GM23338 (cell line): ENCODE results near the gene PCDHAC2. TPM values are rescaled to one million over a fixed set of nuclear protein-coding genes. Genes with fewer than 3 reads are reported as not detected.

ENCODE experiments used
- ATAC-seq: fragments of 200-7000 bp; cut with Tn5 transposase; 3 replicates; pipeline ENCODE4 v1.9.1; 2020
- DNase-seq: peaks from one replicate; pipeline ENCODE4 v3.0.0-alpha.2; 2015; ENCODE audit warnings: low spot score
- H2AFZ ChIP-seq: fragments of 200-600 bp; sonication (generic); 2 replicates; pipeline ENCODE4 v1.8.0; 2016; ENCODE audit warnings: antibody characterized with exemption, mild to moderate bottlenecking, moderate library complexity
- H3F3A ChIP-seq: fragments of 200-600 bp; sonication (generic); replicated peaks from 2 replicates; pipeline ENCODE4 v1.8.0; 2017; ENCODE audit warnings: antibody characterized with exemption, mixed run types, low read depth
- H3K27ac ChIP-seq: fragments of 200-600 bp; sonication (generic); 2 replicates; pipeline ENCODE4 v1.6.1; 2016; ENCODE audit warnings: low read depth
- H3K27me3 ChIP-seq: fragments of 200-600 bp; sonication (generic); 2 replicates; pipeline ENCODE4 v1.8.0; 2016; ENCODE audit warnings: mild to moderate bottlenecking, mixed run types, moderate library complexity; ENCODE audit not compliant: insufficient read depth
- H3K36me3 ChIP-seq: fragments of 200-600 bp; sonication (generic); 2 replicates; pipeline ENCODE4 v1.8.0; 2016; ENCODE audit warnings: mild to moderate bottlenecking; ENCODE audit not compliant: insufficient read depth
- H3K4me1 ChIP-seq: fragments of 200-600 bp; sonication (generic); 2 replicates; pipeline ENCODE4 v1.8.0; 2016; ENCODE audit warnings: mild to moderate bottlenecking, moderate library complexity; ENCODE audit not compliant: insufficient read depth
- H3K4me2 ChIP-seq: fragments of 200-600 bp; sonication (generic); 2 replicates; pipeline ENCODE4 v1.7.1; 2017; ENCODE audit warnings: mixed run types
- H3K4me3 ChIP-seq: fragments of 200-600 bp; sonication (generic); 2 replicates; pipeline ENCODE4 v1.6.1; 2016; ENCODE audit warnings: mixed run types
- H3K79me2 ChIP-seq: fragments of 200-600 bp; sonication (generic); replicated peaks from 2 replicates; pipeline ENCODE4 v1.8.0; 2017; ENCODE audit warnings: mild to moderate bottlenecking; ENCODE audit not compliant: insufficient read depth
- H3K9me2 ChIP-seq: fragments of 200-600 bp; sonication (generic); 2 replicates; pipeline ENCODE4 v1.8.0; 2017; ENCODE audit not compliant: insufficient read depth
- H4K20me1 ChIP-seq: fragments of 200-600 bp; sonication (generic); replicated peaks from 2 replicates; pipeline ENCODE4 v1.8.0; 2017; ENCODE audit warnings: mild to moderate bottlenecking; ENCODE audit not compliant: insufficient read depth
- H3K27ac Mint-ChIP-seq: 2 replicates; pipeline ENCODE4 v1.8.0; 2020; ENCODE audit warnings: inconsistent platforms, mild to moderate bottlenecking, moderate library complexity, mixed read lengths
- H3K27me3 Mint-ChIP-seq: 3 replicates; pipeline ENCODE4 v1.8.0; 2022; ENCODE audit warnings: low read depth, mild to moderate bottlenecking, moderate library complexity, mixed read lengths, inconsistent platforms; ENCODE audit not compliant: insufficient read depth, poor library complexity
- H3K36me3 Mint-ChIP-seq: 3 replicates; pipeline ENCODE4 v1.8.0; 2021; ENCODE audit warnings: low read depth, mild to moderate bottlenecking, inconsistent platforms, moderate library complexity, mixed read lengths
- H3K4me1 Mint-ChIP-seq: 3 replicates; pipeline ENCODE4 v1.8.0; 2020; ENCODE audit warnings: mild to moderate bottlenecking, inconsistent platforms, mixed read lengths
- H3K4me3 Mint-ChIP-seq: 3 replicates; pipeline ENCODE4 v1.8.0; 2021; ENCODE audit warnings: moderate library complexity, mild to moderate bottlenecking, inconsistent platforms, mixed read lengths
- H3K9me3 Mint-ChIP-seq: 3 replicates; pipeline ENCODE4 v1.8.0; 2020; ENCODE audit warnings: moderate library complexity, mild to moderate bottlenecking, inconsistent platforms, mixed read lengths
- CREB1 ChIP-seq: fragments of 250-450 bp; sonication (Bioruptor Pico); IDR thresholded peaks from 2 replicates; pipeline ENCODE4 v1.5.0; 2020; ENCODE audit warnings: low read depth, mild to moderate bottlenecking, moderate library complexity
- ETS1 ChIP-seq: IDR thresholded peaks from 2 replicates; pipeline ENCODE4 v1.6.1; 2016; ENCODE audit warnings: antibody characterized with exemption
- EZH2phosphoT487 ChIP-seq: fragments of 200-600 bp; sonication (generic); IDR thresholded peaks from one replicate; pipeline ENCODE4 v1.8.1; 2018; ENCODE audit warnings: antibody characterized with exemption; ENCODE audit not compliant: unreplicated experiment
- NANOG ChIP-seq: IDR thresholded peaks from 2 replicates; pipeline ENCODE4 v1.6.1; 2016; ENCODE audit warnings: antibody characterized with exemption, borderline replicate concordance
- POLR2AphosphoS5 ChIP-seq: IDR thresholded peaks from 2 replicates; pipeline ENCODE4 v1.6.1; 2016; ENCODE audit warnings: antibody characterized with exemption, low read depth
- STAT1 ChIP-seq: IDR thresholded peaks from one replicate; pipeline ENCODE4 v1.6.1; 2016; ENCODE audit warnings: antibody characterized with exemption; ENCODE audit not compliant: unreplicated experiment
- ZNF462 ChIP-seq: fragments of 250-450 bp; sonication (Bioruptor Pico); IDR thresholded peaks from 2 replicates; pipeline ENCODE4 v1.5.0; 2020; ENCODE audit warnings: mild to moderate bottlenecking, moderate library complexity
- polyA plus RNA-seq: library from polyadenylated mRNA; unstranded; fragments of >200 nt; fragmentation: Nextera tagmentation; extraction: Ambion mirVana; gene quantifications from 2 replicates; pipeline ENCODE4 v1.2.1, GENCODE V29; 2016
- total RNA-seq: library from RNA; depleted of rRNA; stranded (reverse); fragments of >200 nt; shearing (Covaris generic); gene quantifications from 2 replicates; pipeline ENCODE4 v1.2.3, GENCODE V29; 2014

Gene PCDHAC2
- total and polyA plus RNA-seq, 2 experiments from 2014 or later: 1.8 to 11.8 TPM

GRCh38 chr5:140988608-140989007 lies 22.3 kb downstream of the PCDHAC2 start (continued):
- TF ChIP-seq ZNF462 (no peak), NANOG (no peak), POLR2AphosphoS5 (no peak), EZH2phosphoT487 (no peak), CREB1 (no peak)

GRCh38 chr5:140989254-140990020 lies 23.2 kb downstream of the PCDHAC2 start:
- ATAC-seq: no peak
- peaks cover 50% of the 10 kb centered on the region for H3K4me1 ChIP-seq
- H3F3A ChIP-seq: peaks cover 10% of the 10 kb centered on the region
- no peaks in the 10 kb centered on the region for H3K27me3 ChIP-seq
- Mint-ChIP-seq H3K4me1 (peaks cover 51% of the 10 kb centered on the region), H3K36me3 (no peaks in the 10 kb centered on the region), H3K27ac (no peak overlapping the region), H3K27me3 (peaks cover 8% of the 10 kb centered on the region), H3K4me3 (no peak overlapping the region; the same call in 2 of the 3 replicates), H3K9me3 (no peaks in the 10 kb centered on the region)
- no peaks in the 10 kb centered on the region for H3K9me2 ChIP-seq
- DNase-seq: no peak
- no peaks in the 10 kb centered on the region for H3K79me2 ChIP-seq
- no peak overlapping the region for H2AFZ ChIP-seq
- no peak for TF ChIP-seq NANOG
- no peak for TF ChIP-seq ZNF462
- no peak for TF ChIP-seq EZH2phosphoT487
- no peak for TF ChIP-seq CREB1
- no peak for TF ChIP-seq STAT1
- no peak for TF ChIP-seq ETS1
- no peaks in the 10 kb centered on the region for H4K20me1 ChIP-seq
- no peak overlapping the region for H3K4me3 ChIP-seq
- H3K27ac ChIP-seq: peak overlapping the region; percentile 46; the same call in 1 of the 2 replicates
- no peaks in the 10 kb centered on the region for H3K36me3 ChIP-seq
- H3K4me2 ChIP-seq: peak overlapping the region; percentile 53
